NCI-H2196 (cell line): Measurements from ENCODE around the gene PRX.
A peak's percentile ranks its signal among the peaks of the same experiment; 100 is the strongest.
"Not testable (repeated sequence)": the region's sequence is repeated elsewhere in the genome, so short reads cannot be mapped to it uniquely, and the experiment has no call there.

Experiments used
- DNase-seq: peaks from one replicate; lab custom pipeline; 2025; ENCODE audit not compliant: unreplicated experiment; lab: John Stamatoyannopoulos, UW

PRX gene, protein sequence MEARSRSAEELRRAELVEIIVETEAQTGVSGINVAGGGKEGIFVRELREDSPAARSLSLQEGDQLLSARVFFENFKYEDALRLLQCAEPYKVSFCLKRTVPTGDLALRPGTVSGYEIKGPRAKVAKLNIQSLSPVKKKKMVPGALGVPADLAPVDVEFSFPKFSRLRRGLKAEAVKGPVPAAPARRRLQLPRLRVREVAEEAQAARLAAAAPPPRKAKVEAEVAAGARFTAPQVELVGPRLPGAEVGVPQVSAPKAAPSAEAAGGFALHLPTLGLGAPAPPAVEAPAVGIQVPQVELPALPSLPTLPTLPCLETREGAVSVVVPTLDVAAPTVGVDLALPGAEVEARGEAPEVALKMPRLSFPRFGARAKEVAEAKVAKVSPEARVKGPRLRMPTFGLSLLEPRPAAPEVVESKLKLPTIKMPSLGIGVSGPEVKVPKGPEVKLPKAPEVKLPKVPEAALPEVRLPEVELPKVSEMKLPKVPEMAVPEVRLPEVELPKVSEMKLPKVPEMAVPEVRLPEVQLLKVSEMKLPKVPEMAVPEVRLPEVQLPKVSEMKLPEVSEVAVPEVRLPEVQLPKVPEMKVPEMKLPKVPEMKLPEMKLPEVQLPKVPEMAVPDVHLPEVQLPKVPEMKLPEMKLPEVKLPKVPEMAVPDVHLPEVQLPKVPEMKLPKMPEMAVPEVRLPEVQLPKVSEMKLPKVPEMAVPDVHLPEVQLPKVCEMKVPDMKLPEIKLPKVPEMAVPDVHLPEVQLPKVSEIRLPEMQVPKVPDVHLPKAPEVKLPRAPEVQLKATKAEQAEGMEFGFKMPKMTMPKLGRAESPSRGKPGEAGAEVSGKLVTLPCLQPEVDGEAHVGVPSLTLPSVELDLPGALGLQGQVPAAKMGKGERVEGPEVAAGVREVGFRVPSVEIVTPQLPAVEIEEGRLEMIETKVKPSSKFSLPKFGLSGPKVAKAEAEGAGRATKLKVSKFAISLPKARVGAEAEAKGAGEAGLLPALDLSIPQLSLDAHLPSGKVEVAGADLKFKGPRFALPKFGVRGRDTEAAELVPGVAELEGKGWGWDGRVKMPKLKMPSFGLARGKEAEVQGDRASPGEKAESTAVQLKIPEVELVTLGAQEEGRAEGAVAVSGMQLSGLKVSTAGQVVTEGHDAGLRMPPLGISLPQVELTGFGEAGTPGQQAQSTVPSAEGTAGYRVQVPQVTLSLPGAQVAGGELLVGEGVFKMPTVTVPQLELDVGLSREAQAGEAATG (N-terminal part only)

DNA sequence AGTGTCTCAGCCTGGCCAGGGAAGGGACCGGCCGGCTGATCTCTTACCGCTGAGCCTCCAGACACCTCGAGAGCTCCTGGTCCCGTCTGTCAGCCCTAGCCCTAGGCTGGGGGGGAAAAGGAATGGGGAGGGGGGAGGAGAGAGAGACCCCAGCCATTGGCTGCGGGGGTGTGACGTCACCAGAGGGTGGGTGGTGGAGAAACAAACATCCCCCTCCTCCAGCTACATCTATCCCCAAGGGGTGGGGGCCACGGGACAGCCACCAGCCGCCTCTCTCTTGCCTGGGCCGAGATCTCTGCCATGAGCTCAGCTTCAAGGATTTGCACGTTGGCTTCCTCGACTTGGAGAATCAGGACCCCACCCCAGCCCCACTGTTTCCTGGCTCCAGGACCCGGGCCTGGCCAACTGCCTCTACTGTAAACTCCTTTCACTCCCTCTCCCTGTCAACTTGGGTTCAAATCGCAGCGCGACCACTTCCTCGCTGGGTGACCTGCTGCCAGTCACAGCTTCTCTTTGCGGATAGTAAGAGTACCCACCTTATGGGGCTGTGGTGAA lies at the start of gene PRX:
Gene PRX (minus strand): TSS at position 88 of the 555 bp plus-strand sequence. CDS start 5,446 bp downstream, outside the sequence.
- DNase-seq, result no peak

DNA sequence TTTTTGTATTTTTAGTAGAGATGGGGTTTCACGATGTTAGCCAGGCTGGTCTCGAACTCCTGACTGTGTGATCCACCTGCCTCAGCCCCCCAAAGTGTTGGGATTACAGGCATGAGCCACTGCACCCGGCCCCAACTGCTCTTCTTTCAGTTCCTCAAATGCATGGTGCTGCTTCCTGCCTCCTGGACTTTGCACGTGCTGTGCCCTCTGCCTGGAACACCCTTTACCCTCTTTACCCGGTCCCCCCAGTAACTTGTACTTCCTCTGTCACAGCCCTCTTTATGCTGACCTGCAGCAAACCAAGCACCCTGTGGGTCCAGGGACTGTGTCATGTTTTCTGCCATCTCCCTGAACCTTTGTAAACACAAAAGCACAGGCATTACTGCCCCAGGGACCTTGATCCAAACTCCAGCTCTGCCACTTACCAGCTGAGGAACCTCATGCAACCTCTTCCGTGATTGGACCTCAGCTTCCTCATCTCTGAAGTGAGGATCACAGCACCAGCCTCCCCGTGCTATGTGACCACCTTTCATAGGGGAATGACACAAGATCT lies 48.6 kb upstream of the PRX start:
- no peak for DNase-seq

DNA sequence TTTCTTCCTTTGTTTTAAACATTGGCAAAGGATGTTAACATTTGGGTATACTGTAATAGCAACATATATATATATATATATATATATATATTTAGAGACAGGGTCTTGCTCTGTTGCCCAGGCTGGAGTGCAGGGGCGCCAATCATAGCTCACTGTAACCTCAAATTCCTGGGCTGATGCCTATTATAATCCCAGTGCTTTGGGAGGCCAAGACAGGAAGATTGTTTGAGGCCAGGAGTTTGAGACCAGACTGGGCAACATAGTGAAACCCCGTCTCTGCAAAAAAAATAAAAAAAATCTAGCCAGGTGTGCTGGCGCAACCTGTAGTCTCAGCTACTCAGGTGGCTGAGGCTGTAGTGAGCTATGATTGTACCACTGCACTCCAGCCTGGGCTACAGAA lies 47.0 kb upstream of the PRX start:
- no peak for DNase-seq

DNA sequence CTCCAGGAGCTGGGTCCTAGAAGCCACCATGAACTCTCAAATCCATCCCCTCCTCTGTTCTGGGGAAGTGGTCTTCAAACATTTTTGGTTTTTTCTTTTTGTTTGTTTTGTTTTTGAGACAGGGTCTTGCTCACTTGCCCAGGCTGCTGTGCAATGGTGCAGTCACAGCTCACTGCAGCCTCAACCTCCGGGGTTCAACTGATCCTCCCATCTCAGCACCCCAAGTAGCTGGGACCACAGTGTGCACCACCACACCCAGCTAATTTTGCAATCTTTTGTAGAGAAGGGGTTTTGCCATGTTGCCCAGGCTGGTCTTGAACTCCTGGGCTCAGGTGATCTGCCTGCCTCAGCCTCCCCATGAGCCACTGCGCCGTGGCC lies 45.4 kb upstream of the PRX start:
- DNase-seq, result no peak

DNA sequence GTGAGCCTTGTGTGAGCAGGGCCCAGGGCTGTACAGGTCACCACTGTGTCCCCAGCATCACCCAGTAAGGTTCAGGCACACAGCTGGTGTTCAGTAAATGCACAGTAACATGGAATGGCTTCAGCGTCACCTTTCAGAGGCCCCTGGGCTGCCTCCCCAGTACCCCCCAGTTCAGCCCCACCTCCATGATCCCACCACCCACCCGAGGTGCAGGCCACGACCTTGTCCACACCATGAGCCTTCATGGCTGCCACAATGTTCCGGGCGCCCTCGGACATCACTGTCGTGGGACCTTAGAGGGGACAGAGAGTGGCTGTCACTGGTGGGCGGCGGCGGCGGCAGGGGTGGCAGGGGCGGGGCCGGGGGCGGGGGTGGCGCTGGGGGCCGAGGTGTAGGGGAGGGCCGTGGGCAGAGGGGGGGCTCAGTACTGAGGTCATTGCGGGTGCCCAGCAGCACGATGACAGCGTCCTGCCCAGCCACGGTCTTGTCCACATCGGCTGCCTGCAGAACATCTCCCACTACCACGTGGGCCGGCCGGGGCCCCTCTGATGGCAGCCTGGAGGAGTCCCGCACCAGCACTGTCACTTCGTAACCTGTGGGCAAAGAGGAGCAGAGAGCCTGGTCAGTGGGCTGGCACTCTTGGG lies 44.9 kb upstream of the PRX start:
- DNase-seq, result no peak

DNA sequence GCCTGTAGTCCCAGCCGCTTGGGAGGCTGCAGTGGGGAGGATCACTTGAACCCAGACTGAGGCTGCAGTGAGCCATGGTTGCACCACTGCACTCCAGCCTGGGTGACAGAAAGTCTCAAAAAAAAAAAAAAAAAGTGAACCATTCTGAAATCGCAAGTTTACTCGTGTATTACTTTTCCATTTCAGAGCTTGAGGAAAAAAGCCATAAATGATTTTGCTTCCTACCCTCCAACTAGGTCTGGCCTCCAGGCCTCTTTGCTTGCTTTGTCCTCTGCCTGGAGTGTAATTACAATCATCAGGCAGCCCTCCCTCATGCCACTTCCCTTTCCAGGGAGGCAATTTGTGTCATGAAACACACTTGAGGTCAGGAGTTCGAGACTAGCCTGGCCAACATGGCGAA lies 43.9 kb upstream of the PRX start:
- no peak for DNase-seq

DNA sequence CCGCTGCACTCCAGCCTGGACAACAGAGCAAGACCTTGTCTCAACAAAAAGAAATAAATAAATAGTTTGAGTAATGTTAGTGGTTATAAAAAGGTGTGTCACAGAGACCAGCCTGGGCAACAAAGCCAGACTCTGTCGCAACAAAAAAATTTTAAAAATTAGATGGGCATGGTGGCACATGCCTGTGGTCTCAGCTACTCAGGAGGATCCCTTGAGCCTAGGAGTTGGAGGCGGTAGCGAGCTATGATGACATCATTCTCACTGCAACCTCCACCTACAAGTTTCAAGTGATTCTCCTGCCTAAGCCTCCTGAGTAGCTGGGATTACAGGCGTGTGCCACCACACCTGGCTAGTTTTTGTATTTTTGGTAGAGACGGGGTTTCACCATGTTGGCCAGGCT lies 40.8 kb upstream of the PRX start:
- not testable (repeated sequence) for DNase-seq

DNA sequence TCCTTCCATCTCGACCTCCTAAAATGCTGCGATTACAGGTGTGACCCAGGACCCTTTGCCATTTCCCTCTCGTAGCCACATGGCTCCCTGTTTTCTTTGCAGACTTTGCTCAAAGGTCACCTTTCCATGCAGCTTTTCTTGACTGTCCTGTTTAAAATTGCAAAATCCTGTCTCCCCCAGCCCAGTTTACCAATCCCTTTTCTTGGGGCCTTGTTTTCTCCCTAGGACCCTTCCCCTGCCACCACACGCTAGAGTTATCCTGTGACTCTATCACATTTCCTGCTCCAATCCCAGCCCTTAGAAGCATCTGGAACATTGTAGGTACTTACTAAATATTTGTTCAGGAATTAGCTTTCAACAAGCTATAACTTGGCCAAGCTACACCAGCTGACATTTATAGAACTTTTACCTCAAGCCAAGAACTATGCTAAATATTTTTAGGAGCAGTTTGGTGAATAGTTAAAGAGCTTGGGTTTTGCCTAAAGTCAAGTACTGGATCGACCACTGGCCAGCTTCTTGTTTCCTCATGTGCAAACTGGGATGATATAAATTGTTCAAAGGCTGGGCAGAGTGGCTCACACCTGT lies 40.1 kb upstream of the PRX start:
- DNase-seq, result no peak

DNA sequence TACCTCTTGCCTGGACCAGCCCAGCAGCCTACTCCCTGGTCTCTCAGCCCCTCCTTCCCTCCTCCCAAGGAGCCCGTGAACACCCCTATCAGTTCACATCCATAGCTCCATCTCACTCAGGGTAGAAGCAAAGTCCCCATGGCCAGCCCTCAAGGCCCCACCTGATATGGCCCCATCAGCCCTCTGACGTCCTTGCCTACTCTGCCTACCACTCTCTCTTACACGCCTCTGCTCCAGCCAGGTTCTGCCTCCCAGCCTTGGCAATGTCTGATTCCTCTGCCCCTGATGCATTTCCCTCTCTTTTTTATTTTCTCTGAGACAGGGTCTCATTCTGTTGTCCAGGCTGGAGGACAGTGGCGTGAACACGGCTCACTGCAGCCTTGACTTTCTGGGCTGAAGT lies 38.8 kb upstream of the PRX start:
- no peak for DNase-seq

DNA sequence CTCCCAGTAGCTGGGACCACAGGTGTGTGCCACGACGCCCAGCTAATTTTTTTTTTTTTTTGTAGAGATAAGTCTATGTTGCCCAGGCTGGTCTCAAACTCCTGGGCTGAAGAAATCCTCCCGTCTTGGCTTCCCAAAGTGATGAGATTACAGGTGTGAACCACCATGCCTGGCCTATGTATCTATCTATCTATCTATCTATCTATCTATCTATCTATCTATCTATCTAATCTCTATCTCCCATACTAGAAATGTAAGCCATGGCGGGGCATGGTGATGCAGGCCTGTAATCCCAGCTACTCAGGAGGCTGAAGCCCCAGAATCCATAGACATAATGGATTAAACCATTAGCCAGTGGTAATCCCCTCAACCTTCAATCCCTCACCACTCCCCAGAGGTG lies 37.5 kb upstream of the PRX start:
- DNase-seq, result no peak

DNA sequence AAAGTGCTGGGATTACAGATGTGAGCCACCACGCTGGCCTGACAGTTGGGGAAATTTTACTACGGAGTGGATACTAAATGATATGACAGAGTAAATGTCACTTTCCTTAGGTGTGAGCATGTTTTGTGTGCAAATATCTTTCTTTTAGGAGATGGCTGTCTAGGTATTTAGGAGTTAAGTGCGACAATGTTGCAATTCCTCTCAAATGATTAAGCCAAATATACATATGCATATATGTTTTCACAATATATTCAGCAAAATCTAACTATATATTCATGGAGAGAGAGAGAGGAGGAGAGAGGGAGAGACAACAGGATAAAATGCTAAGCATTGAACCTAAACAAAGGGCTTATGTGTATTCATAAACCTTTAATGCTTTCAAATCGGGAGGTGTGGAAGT lies 36.3 kb upstream of the PRX start:
- DNase-seq, result no peak

DNA sequence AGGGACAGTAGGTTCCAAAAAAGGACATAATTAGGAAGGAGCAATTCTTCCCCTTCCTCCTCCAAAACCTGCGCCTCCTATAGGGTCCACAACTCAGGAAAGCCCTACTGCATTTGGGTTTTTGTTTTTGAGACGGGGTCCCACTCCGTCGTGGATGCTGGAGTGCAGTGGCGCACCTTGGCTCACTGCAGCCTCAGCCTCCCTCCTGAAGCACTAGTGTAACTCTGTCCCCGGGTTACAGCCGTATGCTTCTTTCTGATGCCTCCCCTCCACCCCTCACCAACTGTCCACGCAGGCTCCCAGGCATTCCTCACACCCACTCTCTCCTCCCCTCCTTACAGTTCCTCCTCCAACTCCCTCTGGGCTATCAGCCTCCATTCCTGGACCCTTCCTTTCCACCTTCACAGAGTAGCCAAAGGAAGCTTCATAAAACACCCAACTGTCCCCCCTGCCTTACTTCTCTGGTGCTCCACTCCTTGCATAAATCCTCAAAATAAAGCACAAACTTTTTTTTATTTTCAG lies 33.1 kb upstream of the PRX start:
- DNase-seq, result no peak

DNA sequence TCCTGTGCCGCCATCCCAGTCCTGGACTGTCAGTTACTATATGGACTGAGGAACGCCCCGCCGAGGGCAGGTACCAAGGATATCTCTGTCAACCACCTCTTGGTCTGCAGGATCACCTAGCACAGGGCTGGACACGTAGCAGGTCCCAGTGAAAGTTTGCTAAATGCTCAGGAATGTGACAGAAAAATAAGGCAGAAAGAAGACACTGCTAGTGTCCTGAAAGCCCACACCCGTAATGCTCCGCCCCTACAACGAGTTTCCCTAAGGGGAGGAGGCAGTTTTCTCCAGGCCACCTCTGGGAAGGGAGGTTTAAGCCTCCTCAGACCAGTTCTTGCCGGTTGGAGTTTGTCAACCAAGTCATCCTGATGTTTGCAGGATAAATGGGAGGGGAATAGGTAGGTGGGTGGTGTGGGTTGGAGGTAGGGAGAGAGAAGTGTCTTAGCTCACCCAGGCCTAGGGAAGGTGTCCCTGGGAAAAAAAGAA lies 32.6 kb upstream of the PRX start:
- DNase-seq, result peak; percentile 23

DNA sequence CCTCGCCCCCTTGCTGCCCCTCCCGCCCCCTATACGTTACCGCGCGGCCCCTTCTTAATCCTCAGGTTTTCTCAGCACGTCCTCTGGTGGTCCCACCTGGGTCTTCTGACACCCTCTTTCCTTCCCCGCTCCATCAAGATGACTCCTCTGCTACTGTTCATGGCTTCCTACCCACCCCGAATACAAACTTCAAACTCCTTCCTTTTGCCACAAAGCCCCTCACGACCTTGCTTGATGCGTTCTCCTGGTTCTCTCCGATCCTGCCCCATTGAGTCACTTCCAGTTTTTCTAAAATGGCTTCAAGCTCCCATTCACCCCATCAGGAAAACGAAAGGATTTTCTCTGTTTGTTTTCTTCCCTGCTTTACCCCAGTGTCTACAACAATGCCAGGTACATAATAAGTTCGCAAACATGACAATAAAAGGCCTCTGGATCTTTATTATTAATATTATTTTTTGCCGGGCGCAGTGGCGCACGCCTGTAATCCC lies 31.7 kb upstream of the PRX start:
- DNase-seq, result peak; percentile 48

DNA sequence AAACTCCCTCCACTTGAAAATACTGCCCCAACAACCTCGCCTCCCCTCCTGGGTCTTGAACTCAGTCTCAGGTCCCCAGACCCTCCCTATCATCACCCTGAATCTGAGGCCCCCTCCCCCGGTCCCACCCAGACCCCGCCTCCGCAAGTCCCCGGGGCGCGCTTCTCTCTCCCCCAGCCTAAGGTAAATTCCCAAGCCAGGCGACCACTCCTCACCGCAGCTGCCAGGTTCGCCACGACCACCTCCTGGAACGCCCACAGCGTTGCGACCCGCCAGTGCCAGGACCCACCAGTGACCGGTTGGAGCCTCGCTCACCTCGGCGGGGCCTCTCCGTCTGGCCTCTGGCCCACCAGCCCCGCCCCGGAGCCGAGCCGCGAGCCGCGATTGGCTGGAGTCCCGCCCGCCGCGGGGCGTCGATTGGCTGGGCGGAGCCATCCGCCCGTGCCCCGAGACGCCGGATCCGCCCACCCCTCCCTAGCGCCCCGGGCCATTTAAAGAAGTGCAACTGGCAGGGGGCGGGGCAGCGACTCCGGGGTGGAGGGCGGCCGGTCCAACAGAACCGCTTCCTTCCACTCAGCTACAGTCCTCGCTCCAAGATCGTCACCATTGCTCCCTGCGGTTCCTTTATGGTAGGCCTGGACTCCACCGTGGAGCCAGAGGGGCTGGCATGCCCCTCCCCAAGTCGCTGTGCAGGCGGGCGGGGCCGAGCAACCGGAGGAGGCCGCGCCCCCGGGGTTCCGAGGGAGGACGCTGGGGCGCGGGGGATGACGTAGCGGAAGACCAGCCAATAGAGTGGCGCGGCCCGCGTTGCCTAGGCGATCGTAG lies 31.0 kb upstream of the PRX start, which contains the start of gene SERTAD3:
Gene SERTAD3 (minus strand): TSS at position 336 of the 825 bp plus-strand sequence. CDS start 2,255 bp downstream, outside the sequence.
- DNase-seq, result peak; percentile 96

DNA sequence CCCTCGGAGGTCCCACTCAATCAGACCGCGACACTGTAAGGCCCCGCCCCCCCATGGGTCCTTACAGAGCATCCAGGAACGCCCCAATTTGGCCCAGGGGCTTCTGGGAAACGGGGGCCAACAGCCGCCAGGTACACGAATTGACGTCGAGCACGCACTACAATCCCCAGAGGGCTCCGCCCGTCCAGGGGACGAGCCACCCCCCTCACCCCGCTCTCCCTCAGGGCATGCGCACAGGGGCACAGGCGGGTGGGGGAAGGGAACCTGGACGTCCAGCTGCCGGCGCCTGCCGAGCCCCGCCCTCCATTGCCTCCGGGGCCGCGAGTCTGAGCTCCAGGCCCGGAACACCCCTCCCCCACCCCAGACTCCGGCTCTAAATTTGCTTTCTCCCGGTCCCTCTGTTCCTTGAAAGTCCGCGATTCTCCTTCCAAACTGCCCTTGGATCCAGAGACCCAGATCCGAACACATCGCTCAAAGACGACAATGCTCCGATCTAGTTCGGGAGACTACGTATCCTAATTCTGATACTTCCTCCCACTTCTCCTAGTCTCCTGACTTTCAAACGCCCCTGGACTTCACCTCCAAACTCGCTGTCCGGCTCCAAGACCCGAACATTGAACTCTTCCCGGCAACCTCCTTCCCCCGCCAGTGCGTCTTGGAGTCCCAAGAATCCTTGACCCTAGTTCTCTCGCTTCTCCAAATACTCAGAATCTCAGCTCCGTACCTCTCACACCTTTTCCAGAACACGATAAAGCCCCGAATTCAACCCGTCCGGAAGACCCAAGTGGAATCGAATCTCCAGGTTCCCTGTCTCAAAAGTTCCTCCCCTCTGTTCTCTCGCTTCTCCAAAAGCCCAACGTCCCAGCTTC lies 30.2 kb upstream of the PRX start:
- peak; percentile 100 for DNase-seq

DNA sequence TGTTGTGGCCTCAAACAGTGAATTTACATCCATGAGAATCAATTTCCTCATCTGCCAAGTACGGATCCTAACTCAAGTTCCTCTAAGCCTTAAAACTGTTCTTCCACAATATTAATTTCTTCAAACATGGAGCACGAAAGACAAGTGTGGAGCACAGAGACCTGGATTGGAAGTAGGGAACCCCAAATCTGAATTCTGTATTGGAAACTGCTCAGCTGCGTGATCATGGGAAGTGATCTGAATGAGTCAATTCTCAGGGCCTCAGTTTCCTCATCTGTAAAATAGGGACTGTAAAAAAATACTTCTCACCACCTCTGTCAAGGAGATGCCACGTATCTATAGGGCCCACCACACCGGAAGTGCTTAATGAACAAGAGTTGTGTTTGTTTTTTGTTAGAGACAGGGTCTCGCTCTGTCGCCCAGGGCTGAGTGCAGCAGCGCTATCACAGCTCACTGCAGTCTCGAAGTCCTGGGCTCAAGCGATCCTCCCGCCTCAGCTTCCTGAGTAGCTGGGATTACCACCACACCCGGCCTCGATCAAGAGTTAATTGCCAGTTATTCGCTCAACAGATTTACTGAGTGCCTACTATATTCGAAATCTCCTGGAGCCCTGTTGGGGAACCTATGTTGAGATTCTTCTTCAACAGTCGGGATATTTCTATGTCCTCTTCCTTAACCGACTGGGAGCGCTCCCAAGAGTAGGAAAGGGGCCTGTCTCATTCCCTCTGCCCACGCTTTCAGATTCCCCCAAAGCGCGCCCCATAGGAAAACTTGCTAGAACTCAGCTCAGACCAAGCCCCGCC lies 29.4 kb upstream of the PRX start:
- no peak for DNase-seq
